NCI-H1930 (cell line): Measurements from ENCODE around the gene KIAA1549.

Experiments used
- DNase-seq, 2 experiments: peaks; one replicate each; lab custom pipeline; 2025; lab: John Stamatoyannopoulos, UW

Gene KIAA1549

GRCh38 chr7:138882249-138882648, 98.9 kb downstream of the KIAA1549 start:
- no peak for DNase-seq

DNA sequence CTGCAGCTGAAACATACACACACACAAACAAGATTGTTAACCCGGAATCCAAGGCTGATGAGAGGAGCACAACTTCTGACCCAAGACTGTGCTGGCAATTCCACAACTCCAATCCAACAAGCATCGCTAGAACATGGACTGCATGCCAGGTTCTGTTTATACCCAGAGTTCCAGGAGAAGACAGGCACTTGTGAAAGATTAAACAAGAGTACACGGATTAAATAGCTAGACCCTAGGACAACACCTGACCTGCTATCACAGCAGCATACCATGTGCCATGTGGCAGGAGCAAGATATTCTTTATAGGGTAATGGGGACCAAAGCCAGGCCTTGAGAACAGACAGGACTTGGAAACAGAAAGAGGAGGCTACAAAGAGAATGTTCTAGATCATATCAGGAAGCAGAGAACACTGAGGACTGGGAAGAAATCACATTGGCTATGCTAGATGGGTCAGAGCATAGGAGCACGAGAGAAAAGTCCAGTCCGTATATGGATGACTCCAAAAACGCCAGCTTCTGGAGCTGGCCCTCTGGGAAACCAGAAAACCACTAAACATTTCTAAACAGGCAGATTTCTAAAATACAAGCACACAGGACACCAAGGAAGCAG, 99.5 kb downstream of the KIAA1549 start:
- DNase-seq, result no peak

GRCh38 chr7:138880881-138881578, 100.2 kb downstream of the KIAA1549 start:
- no peak for DNase-seq

- no peak for DNase-seq
Measured at GRCh38 chr7:138879356-138879755, 101.8 kb downstream of the KIAA1549 start.

DNA sequence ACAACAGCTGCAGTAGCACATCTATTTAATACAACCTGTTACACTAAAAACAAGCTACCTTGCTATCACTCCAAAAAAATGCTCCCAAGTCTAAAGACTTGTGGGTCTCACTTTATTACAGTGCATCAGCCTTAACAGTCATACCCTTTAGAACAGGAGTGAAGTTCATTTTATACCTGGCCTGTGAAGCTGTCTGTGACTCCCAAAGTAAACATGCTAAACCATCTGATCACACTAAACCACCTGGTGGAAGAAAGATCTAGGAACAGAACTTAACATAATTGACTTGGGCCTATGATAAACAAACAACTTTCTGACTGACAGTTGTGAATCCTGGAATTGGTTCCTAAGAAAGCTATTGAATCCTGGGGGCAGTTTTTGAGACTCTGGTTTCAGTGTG, 102.3 kb downstream of the KIAA1549 start:
- DNase-seq, result no peak

- DNase-seq, result no peak
Measured at GRCh38 chr7:138878051-138878450, 103.1 kb downstream of the KIAA1549 start.

DNA sequence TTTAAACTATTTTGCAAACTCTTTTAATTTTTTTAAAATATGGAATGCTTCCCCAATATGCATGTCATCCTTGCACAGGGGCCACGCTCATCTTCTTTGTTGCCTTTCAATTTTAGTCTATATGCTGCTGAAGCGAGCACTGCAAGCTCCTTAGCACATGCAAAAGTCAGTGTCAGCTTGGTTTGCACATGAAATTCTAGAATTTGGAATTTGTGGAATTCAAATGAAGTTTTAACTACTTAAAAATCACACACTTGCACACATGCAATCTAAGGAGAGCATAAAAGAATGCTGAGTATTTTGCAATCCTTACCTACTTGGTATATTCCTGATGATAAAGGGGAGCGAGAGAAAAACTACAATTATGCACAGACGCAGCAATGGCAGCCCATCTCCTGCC, 104.9 kb downstream of the KIAA1549 start:
- DNase-seq, result no peak

DNA sequence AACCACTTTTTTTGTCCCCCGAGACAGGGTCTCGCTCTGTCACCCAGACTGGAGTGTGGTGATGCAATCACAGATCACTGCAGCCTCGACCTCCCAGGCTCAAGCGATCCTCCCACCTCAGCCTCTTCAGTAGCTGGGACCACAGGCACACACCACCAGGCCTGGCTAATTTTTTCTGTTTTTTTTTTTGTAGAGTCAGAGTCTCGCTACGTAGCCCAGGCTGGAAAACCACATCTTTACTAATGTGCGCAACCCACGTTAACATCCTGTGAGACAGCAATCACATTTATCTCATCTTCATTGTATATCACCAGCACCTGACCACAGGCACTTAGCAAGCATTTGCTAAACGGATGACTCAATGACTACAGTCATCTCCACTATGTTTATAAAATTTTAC, 105.4 kb downstream of the KIAA1549 start:
- no peak for DNase-seq

DNA sequence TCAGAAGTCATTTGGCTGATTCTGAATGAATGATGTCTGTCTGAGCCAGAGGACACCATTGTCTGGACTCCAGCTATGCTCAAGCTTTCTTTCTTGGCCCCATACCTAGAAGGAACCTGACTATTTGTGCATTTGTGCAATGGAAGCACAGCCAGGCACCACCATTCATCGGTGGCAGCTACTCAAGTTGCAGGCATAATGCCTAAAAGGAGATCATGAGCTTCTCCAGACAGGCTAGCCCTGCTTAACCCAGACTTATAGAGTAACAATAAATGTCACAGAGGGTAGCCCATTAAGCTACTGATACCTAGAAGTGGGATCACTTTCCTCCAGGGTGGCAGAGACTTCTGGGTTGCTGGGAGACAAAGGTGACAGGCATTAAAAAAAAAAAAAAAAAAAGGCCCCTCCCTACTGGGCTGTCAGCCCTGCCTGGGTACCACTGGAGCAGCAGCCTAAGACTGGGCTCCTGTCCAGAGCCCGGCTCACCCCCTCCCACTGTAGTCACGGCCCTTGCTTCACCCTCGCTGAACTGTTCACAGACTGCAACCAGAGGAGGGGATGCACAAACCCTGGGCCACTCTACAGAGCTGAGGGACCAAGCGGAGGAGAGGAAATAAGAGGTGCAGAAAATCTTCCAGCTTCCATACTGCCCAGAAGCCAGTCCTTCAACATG, 107.8 kb downstream of the KIAA1549 start:
- no peak for DNase-seq

GRCh38 chr7:138872576-138872975, 108.6 kb downstream of the KIAA1549 start:
- DNase-seq, result no peak

DNA sequence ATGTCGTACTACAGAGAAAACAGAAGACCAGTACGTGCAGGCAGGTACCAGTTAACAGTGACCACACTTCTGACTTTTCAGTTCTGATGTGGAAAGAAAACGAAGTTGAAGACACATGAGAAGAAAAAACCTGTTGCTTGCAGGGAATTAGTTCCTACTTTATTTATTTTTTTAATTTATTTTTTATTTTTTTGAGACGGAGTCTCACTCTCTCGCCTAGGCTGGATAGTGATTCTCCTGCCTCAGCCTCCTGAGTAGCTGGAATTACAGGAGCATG, 109.4 kb downstream of the KIAA1549 start:
- DNase-seq, result no peak

- no peak for DNase-seq
Measured at GRCh38 chr7:138871065-138871813, 110.0 kb downstream of the KIAA1549 start.

DNA sequence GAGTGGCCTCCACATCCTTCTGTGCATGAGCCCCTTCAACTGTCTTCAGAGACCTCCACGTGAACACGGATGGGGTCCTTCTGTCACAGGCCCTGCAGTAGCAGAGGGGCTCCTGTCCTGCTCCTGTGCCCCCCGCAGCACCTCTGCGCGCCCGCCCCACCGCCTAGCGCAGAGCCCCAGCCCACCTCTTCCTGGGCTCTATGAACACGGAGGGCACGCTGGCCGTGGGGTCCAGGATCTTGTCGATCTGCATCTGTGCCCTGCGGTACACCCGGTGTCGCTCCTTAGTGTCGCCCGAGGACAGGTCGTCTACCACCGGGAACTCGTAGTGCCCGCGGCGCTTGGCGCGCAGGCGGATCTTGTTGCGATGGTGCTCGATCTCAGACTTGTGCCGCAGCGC, 111.8 kb downstream of the KIAA1549 start:
- DNase-seq, result no peak

- DNase-seq, result no peak
Measured at GRCh38 chr7:138868711-138869110, 112.5 kb downstream of the KIAA1549 start.

DNA sequence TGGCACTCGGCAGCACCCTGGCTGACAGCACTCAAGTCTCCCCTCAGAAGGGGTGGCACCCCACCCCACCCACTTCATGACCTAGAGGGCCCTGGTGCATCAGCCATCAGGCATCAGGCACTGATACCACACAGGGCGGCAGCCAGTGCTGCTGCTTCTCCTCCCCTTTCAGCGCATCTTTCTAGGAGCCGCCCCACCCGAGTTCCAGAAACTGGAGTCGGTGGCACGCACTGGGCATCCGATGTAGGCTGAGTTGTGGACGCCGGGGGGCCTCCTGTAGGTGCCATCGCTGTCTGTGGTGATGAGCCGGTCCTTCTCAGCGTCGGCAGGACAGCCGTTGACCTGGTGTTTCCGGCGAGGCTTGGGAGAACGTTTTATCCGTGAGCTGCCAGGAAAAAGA, 113.4 kb downstream of the KIAA1549 start:
- DNase-seq, result no peak

DNA sequence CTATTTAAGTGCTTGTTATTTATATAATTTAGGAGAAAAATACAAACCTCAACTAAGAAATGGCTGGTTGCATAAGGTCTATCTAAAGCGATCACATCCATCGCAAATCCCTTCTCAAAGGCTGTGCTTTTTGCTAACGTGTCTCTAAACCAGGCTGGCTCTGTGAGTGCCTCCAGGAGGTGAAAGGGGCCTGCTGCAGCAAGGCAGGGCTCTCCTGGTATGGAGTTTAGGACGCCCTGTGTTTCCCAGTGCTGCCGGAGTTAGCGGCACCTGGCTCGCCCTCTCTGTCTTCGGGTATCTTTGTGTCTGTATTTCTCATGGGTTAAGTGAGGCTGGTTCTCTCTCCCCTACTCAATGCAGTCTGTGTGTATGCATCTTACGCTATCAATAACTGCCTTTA, 114.8 kb downstream of the KIAA1549 start:
- no peak for DNase-seq

- no peak for DNase-seq
Measured at GRCh38 chr7:138865843-138866242, 115.3 kb downstream of the KIAA1549 start.

DNA sequence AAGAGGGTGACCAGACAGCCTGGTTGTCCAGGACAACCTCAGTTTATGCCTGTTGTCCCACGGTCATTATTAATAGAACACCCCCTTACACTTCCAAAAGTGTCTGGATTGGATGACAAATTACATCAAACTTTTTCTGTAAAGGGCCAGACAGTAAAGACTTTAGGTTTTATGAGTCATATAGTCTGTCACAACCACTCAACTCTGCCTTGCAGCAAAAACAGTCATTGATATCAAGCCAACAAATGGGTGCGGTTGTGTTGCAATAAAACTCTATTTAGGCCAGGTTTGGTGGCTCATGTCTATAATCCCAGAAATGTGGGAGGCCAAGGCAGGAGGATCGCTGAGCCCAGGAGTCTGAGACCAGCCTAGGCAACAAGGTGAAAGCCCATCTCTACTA, 116.5 kb downstream of the KIAA1549 start:
- DNase-seq, result no peak

- DNase-seq, result no peak
Measured at GRCh38 chr7:138863931-138864330, 117.3 kb downstream of the KIAA1549 start.

DNA sequence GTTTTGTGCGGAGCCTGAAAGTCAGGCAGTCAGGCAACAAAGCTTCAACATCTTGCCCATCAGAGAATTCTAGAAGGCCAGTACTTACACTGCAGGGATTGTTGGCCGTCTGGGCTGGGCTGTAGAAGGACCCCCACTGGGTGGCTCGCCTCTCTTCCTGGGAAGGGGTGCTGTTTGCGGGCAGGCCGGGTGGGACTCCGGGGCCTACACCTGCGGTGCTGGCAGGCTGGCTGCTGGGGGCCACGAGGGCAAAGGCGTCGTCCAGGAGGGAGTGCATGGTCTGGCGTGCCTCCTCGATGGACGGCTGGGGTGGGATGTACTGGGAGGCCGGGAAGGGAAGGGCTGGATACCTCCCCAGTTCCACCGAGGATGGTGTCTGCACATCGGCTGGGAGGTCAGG, 120.1 kb downstream of the KIAA1549 start:
- no peak for DNase-seq

DNA sequence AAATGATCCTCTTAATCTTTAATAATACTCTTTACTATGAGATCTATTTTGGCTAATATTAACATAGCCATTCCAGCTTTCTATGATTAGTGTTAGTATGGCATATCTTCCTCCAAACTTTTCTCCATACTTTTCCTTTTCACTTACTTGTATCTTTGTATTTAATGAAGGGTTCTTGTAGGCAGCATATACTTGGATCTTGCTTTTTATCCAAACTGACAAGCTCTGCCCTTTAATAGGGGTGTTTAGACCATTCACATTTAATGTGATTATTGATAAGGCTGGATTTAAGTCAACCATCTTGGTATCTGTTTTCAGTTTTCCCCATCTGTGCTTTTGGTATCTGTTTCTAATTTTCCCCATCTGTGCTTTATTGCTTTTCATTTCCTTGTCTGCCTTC, 123.5 kb downstream of the KIAA1549 start:
- DNase-seq, result no peak

DNA sequence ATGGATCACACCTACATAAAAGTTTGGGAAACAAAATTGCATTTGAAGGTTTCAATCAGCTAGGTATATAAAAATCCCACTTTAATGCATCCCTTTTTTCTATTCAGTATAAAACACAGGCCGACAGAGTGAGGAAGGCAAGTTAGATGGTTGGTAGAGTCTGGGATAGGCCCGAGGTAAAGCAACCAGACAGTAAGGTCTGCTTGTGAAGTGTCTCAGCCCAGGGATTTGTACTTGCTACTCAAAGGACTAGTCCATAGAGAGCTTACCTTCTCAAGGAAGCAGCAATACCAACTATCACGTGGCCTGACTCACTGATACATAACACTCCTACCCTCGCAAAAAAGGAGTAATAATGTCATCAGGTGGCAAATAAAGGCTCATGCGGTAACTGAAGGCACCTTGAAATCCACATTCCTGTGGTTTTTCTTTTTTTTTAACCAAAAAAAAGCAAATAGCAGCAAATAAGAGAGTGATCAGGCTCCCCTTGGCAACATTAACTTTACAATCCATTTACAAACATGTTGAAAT, 127.0 kb downstream of the KIAA1549 start:
- no peak for DNase-seq

DNA sequence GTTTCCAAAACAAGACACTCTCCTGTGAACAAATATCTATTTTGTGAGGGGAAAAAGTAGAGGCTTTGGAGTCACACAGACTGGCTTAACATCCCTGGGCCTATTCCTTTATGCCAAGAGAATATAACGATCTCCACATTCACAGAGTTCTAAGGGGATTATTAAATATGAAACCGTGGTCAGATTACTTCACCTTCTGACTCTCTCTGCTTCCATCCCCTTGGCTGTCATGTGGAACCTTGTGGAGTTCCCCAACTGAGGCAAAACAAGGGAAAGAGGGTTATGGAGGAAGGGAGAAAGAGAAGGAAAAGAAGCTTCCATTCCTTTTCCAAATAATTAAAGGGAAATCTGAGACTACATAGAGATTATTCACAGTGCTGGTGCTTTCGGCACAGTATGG, 127.7 kb downstream of the KIAA1549 start:
- no peak for DNase-seq
